Measurements from ENCODE around the gene LHPP.

GRCh38 chr10:124478515-124478914 is 16.9 kb downstream of the LHPP start:
- TF ChIP-seq, protein P1, sequence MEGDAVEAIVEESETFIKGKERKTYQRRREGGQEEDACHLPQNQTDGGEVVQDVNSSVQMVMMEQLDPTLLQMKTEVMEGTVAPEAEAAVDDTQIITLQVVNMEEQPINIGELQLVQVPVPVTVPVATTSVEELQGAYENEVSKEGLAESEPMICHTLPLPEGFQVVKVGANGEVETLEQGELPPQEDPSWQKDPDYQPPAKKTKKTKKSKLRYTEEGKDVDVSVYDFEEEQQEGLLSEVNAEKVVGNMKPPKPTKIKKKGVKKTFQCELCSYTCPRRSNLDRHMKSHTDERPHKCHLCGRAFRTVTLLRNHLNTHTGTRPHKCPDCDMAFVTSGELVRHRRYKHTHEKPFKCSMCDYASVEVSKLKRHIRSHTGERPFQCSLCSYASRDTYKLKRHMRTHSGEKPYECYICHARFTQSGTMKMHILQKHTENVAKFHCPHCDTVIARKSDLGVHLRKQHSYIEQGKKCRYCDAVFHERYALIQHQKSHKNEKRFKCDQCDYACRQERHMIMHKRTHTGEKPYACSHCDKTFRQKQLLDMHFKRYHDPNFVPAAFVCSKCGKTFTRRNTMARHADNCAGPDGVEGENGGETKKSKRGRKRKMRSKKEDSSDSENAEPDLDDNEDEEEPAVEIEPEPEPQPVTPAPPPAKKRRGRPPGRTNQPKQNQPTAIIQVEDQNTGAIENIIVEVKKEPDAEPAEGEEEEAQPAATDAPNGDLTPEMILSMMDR (tag by site-specific recombination; IDR thresholded peaks at IDR 0.05) = no peak
- TF ChIP-seq, protein P2, sequence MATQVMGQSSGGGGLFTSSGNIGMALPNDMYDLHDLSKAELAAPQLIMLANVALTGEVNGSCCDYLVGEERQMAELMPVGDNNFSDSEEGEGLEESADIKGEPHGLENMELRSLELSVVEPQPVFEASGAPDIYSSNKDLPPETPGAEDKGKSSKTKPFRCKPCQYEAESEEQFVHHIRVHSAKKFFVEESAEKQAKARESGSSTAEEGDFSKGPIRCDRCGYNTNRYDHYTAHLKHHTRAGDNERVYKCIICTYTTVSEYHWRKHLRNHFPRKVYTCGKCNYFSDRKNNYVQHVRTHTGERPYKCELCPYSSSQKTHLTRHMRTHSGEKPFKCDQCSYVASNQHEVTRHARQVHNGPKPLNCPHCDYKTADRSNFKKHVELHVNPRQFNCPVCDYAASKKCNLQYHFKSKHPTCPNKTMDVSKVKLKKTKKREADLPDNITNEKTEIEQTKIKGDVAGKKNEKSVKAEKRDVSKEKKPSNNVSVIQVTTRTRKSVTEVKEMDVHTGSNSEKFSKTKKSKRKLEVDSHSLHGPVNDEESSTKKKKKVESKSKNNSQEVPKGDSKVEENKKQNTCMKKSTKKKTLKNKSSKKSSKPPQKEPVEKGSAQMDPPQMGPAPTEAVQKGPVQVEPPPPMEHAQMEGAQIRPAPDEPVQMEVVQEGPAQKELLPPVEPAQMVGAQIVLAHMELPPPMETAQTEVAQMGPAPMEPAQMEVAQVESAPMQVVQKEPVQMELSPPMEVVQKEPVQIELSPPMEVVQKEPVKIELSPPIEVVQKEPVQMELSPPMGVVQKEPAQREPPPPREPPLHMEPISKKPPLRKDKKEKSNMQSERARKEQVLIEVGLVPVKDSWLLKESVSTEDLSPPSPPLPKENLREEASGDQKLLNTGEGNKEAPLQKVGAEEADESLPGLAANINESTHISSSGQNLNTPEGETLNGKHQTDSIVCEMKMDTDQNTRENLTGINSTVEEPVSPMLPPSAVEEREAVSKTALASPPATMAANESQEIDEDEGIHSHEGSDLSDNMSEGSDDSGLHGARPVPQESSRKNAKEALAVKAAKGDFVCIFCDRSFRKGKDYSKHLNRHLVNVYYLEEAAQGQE (tag by site-specific recombination; IDR thresholded peaks at IDR 0.05) = no peak
- TF ChIP-seq ZNF776 (tag by site-specific recombination; IDR thresholded peaks at IDR 0.05; ENCODE audit: borderline replicate concordance) (no peak), ZNF416 (tag by site-specific recombination; IDR thresholded peaks at IDR 0.05) (no peak), ZNF184 (tag by site-specific recombination; IDR thresholded peaks at IDR 0.05) (no peak)
